SK-N-MC (cell line): ENCODE results near the gene BLACAT1.

ENCODE experiments used
- EZH2 ChIP-seq: fragments of 200-600 bp; sonication (generic); IDR thresholded peaks from one replicate; pipeline ENCODE4 v1.6.1; 2017; ENCODE audit warnings: antibody characterized with exemption
- FOXP2 ChIP-seq: optimal IDR thresholded peaks from 2 replicates; pipeline ENCODE3; 2011; ENCODE audit warnings: mild to moderate bottlenecking, moderate library complexity; ENCODE audit not compliant: insufficient read depth; ENCODE audit errors: extremely low read length, control extremely low read depth

- TF ChIP-seq FOXP2 (no peak), EZH2 (no peak)
Measured at GRCh38 chr1:205444931-205445645, 10.8 kb downstream of the BLACAT1 start.
